KMS-11 (cell line): ENCODE data around the gene PRAMEF1.
A peak's percentile ranks its signal among the peaks of the same experiment; 100 is the strongest.
"Not testable (repeated sequence)": the region's sequence is repeated elsewhere in the genome, so short reads cannot be mapped to it uniquely, and the experiment has no call there.

ENCODE experiments used
- H2AFZ ChIP-seq: fragments of 200-600 bp; sonication (generic); 2 replicates; pipeline ENCODE4 v1.6.1; 2016; ENCODE audit warnings: antibody characterized with exemption, mixed run types, low read depth
- H3K27ac ChIP-seq: fragments of 200-600 bp; sonication (generic); 2 replicates; pipeline ENCODE4 v1.6.1; 2016; ENCODE audit warnings: mild to moderate bottlenecking, mixed run types
- H3K27me3 ChIP-seq: fragments of 200-600 bp; sonication (generic); 2 replicates; pipeline ENCODE4 v1.6.1; 2017; ENCODE audit warnings: mild to moderate bottlenecking, low read depth, mixed run types, moderate library complexity; ENCODE audit not compliant: insufficient read depth
- H3K36me3 ChIP-seq: fragments of 200-600 bp; sonication (generic); 2 replicates; pipeline ENCODE4 v1.6.1; 2017; ENCODE audit warnings: mild to moderate bottlenecking, mixed run types; ENCODE audit not compliant: insufficient read depth
- H3K4me1 ChIP-seq: fragments of 200-600 bp; sonication (generic); 2 replicates; pipeline ENCODE4 v1.6.1; 2016; ENCODE audit warnings: mild to moderate bottlenecking, low read depth, mixed run types; ENCODE audit not compliant: poor library complexity, severe bottlenecking
- H3K4me2 ChIP-seq: fragments of 200-600 bp; sonication (generic); 2 replicates; pipeline ENCODE4 v1.7.0; 2016; ENCODE audit warnings: mild to moderate bottlenecking, mixed run types
- H3K4me3 ChIP-seq: fragments of 200-600 bp; sonication (generic); IDR thresholded peaks from 2 replicates; pipeline ENCODE4 v1.6.1; 2017; ENCODE audit warnings: low read depth, low read length, mixed read lengths; ENCODE audit not compliant: insufficient read depth
- H3K79me2 ChIP-seq: fragments of 200-600 bp; sonication (generic); 2 replicates; pipeline ENCODE4 v1.6.1; 2016; ENCODE audit warnings: low read depth, mixed run types; ENCODE audit not compliant: insufficient read depth
- H3K9ac ChIP-seq: fragments of 200-600 bp; sonication (generic); 2 replicates; pipeline ENCODE4 v1.6.1; 2016; ENCODE audit warnings: mild to moderate bottlenecking, mixed run types
- H4K20me1 ChIP-seq: fragments of 200-600 bp; sonication (generic); 2 replicates; pipeline ENCODE4 v1.6.1; 2016; ENCODE audit warnings: mild to moderate bottlenecking, mixed run types; ENCODE audit not compliant: insufficient read depth
- TF ChIP-seq, protein P1 (sequence below): fragments of 200-600 bp; sonication (generic); conservative IDR thresholded peaks from 2 replicates; pipeline ENCODE4 v1.6.1; 2017; ENCODE audit warnings: low read depth, mild to moderate bottlenecking, antibody characterized with exemption, low read length, moderate library complexity, mixed read lengths

The PRAMEF1 gene

DNA sequence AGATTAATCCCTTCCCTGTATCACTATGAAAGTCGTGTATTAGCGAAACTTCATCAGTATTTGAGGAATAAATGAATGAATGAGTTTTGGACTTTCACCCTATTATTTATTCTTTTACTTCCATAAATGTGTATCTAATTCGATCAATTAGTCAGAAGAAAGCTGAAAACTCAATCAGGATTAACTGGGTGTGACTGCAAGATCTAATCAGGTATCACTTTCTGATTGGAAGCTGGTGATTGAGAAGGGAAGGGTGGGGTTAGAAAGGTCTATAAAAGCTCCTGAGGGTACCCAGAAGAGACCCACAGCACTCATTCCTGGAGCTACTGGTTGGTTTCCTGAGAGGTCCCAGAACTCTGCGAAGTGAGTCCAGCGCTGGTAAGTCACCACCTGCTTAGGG, at the start of gene PRAMEF1:
TSS of gene PRAMEF1 (plus strand) at position 301 of the 400 bp plus-strand sequence. CDS start 1,831 bp downstream, outside the sequence.
- H3K79me2 ChIP-seq, H3K27me3 ChIP-seq, H3K27ac ChIP-seq, H3K4me3 ChIP-seq, H3K36me3 ChIP-seq, H2AFZ ChIP-seq, H3K4me1 ChIP-seq, H3K4me2 ChIP-seq, H4K20me1 ChIP-seq, H3K9ac ChIP-seq: not testable (repeated sequence)

GRCh38 chr1:12741946-12742345, 49.3 kb upstream of the PRAMEF1 start:
- peaks cover 17% of the 10 kb centered on the region for H3K4me1 ChIP-seq
- H4K20me1 ChIP-seq, result no peaks in the 10 kb centered on the region
- H3K4me3 ChIP-seq, result no peak overlapping the region
- H3K4me2 ChIP-seq, result no peak overlapping the region
- H2AFZ ChIP-seq, result no peak overlapping the region
- peaks cover 45% of the 10 kb centered on the region; the same call in 1 of the 2 replicates for H3K27me3 ChIP-seq
- no peaks in the 10 kb centered on the region for H3K79me2 ChIP-seq
- no peak overlapping the region for H3K27ac ChIP-seq
- TF ChIP-seq, protein P1, sequence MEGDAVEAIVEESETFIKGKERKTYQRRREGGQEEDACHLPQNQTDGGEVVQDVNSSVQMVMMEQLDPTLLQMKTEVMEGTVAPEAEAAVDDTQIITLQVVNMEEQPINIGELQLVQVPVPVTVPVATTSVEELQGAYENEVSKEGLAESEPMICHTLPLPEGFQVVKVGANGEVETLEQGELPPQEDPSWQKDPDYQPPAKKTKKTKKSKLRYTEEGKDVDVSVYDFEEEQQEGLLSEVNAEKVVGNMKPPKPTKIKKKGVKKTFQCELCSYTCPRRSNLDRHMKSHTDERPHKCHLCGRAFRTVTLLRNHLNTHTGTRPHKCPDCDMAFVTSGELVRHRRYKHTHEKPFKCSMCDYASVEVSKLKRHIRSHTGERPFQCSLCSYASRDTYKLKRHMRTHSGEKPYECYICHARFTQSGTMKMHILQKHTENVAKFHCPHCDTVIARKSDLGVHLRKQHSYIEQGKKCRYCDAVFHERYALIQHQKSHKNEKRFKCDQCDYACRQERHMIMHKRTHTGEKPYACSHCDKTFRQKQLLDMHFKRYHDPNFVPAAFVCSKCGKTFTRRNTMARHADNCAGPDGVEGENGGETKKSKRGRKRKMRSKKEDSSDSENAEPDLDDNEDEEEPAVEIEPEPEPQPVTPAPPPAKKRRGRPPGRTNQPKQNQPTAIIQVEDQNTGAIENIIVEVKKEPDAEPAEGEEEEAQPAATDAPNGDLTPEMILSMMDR, result no peak
- H3K36me3 ChIP-seq, result no peaks in the 10 kb centered on the region
- no peak overlapping the region for H3K9ac ChIP-seq

GRCh38 chr1:12745126-12745991, 45.8 kb upstream of the PRAMEF1 start:
- Histone ChIP-seq H4K20me1 (no peaks in the 10 kb centered on the region), H3K4me1 (peaks cover 17% of the 10 kb centered on the region), H2AFZ (no peak overlapping the region), H3K36me3 (no peaks in the 10 kb centered on the region), H3K27ac (no peak overlapping the region), H3K9ac (no peak overlapping the region), H3K4me3 (no peak overlapping the region), H3K4me2 (peak overlapping the region; percentile 5; the same call in 1 of the 2 replicates), H3K27me3 (peaks cover 59% of the 10 kb centered on the region; the same call in 1 of the 2 replicates), H3K79me2 (no peaks in the 10 kb centered on the region)
- TF ChIP-seq, protein P1, result no peak

GRCh38 chr1:12745992-12746323, 45.2 kb upstream of the PRAMEF1 start, which contains the start of gene CFAP107:
CFAP107 (plus strand) TSS chr1:12746200; CDS start chr1:12746431, 231 bp downstream.
- peak within 1 kb of the TSS; percentile 5; the same call in 1 of the 2 replicates for H3K4me2 ChIP-seq
- no peak within 1 kb of the TSS for H3K27ac ChIP-seq

More at GRCh38 chr1:12745992-12746323, 45.2 kb upstream of the PRAMEF1 start, which contains the start of gene CFAP107:
- Histone ChIP-seq H3K79me2 (no peaks in the 10 kb centered on the region), H4K20me1 (no peaks in the 10 kb centered on the region), H3K36me3 (no peaks in the 10 kb centered on the region), H2AFZ (no peak within 1 kb of the TSS), H3K4me1 (peaks cover 17% of the 10 kb centered on the region), H3K9ac (no peak within 1 kb of the TSS), H3K27me3 (peaks cover 55% of the 10 kb centered on the region; the same call in 1 of the 2 replicates), H3K4me3 (no peak within 1 kb of the TSS)
- TF ChIP-seq, protein P1, result no peak
